ENCODE measurements around the gene FPR3.
A peak's percentile ranks its signal among the peaks of the same experiment; 100 is the strongest.
"Not testable (repeated sequence)": the region's sequence is repeated elsewhere in the genome, so short reads cannot be mapped to it uniquely, and the experiment has no call there.

Gene FPR3

DNA sequence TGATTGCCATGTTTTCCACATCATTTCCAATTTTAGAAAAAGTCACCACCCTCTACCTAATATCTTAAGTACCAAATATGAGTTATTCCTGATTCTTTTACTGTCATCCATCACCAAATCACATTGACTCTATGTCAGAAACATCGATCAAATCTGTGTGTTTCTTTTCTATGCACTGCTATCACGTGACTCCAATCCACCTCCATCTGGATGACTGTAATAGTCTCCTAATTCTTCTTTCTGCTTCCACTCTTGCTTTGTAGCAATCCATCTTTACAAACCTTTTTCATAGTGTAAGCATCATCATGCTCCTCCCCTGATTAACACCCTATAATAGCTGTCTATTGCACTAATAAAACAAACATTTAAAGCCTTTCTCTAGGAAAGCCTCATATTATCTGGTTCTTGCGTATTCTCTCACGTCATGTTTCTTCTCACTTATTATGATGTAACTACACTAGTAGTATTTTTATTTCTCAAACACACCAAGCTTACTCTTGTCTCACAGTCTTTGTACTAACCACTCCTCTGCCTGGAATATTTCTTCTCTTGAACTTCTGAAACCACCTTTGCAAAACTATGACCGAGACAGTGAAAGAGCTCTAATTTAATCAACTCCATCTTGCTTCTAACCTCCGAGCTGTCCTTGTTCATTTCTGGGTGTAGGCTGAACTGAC, 10.7 kb upstream of the FPR3 start:
- no peak for DNase-seq

DNA sequence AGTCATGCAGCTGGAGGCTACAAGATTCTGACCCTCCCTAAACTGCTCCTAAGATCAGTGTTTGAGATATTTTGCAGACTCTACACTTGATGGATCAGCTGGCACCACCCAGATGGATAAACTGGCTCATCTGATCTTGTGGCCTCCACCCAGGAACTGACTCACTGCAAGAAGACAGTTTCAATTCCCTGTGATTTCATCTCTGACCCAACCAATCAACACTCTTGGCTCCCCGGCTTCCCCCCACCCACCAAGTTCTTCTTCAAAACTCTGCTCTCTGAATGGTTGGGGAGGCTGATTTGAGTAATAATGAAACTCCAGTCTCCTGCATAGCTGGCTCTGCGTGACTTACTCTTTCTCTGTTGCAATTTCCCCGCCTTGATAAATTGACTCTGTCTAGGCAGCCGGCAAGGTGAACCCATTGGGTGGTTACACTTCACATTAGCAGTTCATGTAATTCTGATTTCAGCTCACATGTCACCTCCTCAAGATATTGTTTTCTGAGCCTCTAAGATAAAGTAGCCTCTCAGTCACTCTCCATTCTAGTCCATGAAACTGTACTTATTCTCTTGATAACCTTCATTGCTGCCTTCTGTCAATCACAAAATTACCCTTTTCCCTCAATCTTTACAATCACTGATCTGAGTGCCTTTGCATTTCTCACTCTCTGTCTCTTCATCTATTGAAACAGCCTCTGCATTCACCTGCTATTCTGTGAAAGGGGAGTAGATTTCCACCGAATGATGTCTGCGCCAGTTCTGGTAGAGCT, 9.9 kb upstream of the FPR3 start:
- DNase-seq = no peak

DNA sequence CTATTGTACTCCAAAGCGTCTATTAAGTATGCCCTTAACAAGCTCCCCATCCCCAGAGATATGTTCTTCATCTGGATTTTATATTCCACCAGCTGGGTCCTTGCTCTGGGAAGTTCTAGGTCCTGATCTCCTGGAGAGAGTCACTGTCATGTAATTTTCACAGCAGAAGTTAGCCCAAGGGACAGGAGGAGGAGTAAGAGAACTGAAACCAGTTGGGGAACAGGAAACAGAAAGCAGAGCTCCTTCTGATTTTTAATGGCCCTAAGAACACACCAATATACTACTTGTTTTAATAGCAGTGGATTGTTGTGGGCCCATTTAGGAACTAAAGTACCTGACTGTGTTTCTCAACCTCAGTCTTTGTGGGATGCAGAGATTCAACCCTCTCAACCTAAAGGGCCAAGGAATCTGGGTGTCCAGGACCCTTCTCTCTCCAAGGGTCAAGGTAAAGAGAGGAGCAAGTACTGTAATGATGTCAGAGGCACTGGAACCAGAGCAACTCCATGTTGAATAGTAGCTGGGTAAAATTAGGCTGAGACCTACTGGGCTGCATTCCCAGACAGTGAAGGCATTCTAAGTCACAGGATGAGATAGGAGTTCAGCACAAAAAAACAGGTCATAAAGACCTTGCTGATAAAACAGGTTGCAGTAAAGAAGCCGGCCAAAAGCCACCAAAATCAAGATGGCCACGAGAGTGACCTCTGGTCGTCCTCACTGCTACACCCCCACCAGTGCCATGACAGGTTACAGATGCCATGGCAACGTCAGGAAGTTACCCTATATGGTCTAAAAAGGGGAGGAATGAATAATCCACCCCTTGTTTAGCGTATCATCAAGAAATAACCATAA, 8.1 kb upstream of the FPR3 start:
- DNase-seq = no peak

DNA sequence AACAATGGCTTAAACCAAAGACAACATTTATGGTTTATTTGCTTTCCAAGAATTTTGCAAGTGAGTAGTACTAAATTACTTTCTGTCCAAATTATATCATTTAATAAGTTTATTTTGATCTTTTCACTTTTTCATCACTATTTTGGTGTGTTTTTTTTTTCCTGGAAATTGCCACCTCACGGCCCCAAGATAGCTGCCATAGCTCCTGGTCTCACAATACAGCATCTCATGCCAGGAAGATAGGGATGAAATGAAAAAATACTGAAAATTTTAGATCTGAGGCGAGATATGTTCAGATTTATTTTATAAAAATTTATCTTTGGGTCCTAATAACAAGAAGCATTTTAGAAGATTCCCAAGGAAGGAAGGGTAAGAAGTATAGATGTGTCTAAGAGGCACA, 6.9 kb upstream of the FPR3 start:
- DNase-seq = no peak

DNA sequence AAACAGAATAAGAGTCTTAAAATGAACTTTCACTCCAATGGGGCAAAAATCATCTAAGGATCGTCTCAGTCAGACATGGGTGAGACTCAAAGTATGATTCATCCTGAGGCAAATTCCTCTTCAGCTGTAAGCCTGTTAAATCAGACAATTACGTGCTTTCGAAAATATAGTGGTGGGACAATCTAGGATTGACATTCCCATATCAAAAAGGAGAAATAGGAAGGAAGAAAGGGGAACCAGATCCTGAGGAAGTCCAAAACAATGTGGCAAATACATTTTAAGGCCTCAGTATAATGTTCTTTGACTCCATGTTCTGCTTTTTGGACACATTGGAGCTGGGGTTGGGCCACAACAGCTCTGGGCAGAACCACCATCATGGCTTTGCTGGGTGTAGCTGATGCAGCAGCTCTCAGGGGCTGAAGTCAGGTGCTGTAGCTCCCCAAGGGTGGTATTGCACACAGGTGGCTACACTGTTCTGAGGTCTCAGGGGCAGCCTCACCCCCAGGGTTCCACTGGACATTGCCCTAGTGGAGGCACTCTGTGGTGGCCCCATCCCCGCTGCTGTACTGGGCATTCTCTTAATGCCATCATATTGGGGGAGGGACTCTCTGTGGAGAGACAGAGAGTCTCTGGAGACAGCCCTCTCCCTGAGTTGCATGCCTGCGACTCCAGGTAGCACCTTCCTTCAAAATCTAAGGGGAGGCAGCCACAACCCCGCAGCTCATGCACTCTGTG, 5.7 kb upstream of the FPR3 start:
- no peak for DNase-seq

DNA sequence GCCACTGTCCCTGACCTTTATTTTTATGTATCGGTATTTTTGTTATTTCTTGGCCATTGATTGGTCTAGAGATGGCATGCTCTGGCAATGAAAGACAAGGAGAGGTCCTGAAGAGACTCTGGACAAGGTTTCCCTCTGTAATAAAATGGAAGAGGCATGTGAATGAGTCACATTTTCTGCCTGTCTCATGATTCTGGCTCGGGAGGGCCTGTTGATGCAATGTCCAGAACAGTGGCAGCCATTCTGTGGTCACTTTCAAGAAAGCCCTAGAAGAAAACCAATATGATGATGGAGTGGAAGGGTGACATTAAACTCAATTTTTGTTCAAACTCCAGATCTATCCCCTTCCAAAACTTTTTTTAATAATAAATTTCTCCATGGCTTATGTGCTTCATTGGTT, 2.0 kb upstream of the FPR3 start:
- no peak for DNase-seq

DNA sequence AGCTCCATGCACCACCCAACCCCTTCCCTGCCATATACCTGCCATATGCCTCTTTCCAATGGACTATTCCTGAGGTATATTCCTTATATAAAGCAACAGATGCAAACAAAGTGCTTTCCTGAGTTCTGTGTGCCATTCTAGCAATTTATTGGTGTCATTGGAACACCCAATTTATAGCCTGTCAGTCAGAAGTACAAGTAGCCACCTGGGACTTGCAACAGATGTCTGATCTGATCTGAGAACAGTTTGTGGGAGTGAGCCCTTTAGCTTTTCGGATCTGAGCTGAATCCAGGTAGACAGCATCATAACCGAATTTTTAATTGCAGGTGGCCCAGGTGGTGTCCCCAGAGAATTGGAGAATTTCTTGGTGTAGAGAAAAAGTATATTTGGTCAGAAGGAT, 963 bp upstream of the FPR3 start:
- DNase-seq = no peak

DNA sequence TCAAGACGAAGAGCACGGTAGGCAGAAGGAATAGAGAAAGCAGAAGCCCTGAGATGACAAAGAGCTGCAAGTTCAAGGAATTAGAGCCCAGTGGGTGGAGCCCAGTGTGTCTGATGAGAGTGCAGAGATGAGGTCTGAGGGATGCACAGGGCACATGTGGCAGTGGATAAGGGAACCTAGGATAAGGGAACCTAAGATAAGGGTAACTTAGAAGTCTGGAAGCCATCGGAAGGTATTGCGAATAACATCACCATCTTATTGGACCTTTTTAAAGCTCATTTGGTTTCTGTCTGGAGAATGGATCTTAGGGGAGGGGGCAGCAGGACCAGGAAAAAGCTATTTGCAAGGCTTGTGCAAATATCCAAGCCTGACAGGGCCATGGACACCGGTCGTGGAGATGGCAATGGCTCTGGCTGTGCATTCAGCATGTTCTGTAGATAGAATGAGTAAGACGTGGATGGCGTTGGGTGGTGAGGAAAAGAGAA, 1.3 kb downstream of the FPR3 start:
- no peak for DNase-seq

DNA sequence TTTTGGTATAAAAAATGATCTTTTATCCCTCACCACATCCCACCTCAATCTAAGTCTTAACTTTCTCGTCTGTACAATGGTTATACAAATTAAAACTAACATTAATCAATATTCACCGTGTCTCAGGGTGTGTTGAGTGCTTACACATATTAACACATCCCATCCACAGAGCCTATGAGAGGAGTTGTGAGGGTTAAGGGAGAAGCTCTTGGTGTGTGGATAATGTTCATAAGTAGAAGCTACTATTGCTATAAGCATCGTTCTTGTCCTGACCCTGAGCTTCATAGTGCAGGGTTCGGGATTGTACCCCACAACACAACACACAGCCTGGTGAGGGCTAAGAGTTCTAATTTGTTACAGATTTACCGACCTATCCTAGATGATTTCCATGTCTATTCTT, 2.5 kb downstream of the FPR3 start:
- no peak for DNase-seq

DNA sequence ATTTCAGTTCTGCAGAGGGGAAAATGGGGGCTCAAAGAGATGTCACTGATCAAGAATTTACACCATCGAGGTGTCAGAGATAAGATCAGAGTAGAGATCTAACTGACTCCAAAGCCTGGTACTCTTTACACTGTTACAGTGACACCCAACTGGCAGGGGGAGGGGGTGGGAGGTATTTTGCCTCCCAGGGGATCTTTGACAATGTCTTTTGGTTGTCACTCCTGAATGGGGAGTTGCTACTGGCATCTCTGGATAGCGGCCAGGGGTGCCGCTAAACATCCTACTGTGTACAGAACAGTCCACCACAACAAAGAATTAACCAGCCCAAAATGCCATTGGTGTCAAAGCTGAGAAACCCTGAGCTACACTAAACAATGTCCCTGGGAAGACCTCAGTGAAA, 3.1 kb downstream of the FPR3 start:
- no peak for DNase-seq

DNA sequence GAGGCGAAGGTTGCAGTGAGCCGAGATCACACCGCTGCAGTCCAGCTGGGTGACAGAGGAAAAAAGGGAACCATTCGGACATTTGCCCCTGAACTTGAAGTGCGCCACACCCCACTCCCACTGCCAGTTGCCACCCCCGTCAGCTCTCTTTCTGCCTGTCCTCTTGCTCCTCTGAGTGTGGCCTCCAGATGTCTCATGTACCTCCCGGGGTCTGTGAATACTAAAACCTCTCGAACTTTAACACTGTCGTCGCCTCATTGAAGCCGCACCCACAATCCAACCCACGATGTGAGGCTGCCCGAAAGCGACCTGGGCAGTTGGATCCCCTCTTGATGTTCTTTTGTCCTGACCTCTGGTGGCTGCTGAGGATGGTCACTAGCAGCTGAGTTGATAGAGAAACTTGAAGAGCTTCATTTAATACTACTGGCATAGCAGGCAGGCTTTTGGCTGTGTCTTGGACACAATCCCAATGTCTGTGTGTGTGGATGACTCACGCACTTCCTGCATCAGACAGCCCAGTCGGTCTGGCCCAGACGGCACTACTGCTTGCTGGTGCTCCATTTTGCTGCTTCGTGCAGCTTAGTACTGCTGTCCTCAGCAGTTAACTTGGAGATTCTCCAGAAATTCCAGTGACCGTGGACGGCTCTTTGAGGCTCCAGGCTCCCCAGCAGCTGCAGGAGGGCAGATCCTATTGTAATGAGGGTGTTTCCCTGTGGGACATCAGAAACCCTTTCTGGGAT, 4.2 kb downstream of the FPR3 start:
- DNase-seq = peak; percentile 66

DNA sequence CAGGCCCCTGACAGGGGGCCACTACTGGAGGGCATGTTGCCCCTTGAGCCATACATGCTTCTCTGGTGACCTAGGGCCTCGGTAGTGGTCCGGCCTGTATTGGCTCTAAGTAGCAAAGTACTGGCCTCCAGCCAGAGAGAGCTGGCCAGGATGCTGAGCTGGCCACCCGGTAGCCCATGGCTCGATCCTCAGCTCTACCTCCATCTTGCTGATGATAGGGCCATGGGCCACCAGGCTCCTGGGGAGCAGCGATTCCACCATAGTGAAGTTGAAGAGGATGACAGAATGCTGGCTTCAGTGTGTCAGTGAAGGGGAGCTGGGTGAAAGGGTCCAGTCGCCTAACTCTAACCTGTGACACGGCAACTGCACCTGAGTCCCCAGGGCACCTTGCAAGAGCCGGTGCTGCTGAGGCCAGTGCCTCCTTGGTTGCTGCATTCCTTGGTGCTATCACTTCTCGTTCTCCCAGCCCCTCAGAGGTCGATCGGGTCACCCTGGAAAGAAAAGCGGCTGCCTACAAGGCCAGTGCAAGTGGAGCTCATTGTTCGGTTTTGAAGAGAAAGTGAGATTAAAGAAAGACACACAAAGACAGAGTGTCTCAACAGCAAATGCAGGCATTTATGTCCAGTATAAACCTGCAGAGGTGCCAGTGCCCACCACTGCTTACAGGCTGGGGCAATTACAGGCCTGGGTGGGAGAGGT, 5.0 kb downstream of the FPR3 start:
- no peak for DNase-seq

DNA sequence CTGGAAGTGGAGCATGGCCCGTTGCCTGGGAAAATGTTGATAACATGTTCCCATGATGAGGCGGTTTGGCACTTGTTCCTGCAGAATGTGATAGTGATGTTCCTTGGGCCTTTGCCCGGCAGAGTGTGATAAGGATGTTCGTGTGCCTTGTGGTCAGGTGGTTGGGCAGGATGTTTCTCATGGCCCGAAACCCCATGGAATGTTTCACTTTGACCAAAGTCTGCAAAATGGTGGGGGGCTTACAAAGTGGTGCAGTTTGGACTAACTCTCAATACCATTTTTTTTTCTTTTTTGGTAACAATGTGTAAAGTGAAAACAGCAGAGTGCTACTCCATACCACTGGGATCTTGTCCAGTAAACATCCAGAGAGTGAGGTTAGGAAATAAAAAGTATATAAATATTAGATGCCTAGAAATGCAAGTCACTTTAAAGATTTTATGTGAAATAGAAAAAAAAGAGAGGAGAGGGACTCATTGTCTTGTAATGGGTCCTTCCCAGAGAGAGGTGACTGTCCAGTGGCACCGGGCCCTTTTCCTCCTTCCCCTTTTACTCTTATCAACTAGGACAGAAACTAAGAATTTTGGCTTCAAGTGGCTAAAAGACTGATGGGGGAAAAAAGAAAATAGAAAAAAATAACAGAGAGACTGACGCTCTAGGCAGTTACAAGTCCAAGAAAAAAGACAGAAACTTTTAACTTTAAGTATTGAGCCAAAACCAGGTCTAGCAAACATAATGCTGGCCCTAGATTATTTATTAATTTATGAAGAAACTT, 5.7 kb downstream of the FPR3 start:
- DNase-seq = no peak

DNA sequence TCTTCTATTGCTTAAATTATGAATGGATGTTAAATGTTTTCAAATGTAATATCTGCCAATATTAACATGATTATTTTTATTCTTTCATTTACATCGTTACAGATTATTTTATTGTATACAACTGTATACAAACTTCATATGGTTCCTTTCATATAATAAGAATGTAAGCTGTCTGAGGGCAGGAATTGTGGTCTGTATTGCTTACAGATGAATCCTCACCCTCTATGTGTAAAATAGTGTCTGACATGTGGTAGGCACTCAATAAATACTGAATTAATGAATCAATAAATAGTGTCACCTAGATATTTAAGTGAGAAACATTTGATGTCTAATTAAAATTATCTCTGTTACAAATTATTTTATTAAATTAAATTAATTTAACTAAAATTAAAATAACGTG, 7.8 kb downstream of the FPR3 start:
- DNase-seq = no peak

DNA sequence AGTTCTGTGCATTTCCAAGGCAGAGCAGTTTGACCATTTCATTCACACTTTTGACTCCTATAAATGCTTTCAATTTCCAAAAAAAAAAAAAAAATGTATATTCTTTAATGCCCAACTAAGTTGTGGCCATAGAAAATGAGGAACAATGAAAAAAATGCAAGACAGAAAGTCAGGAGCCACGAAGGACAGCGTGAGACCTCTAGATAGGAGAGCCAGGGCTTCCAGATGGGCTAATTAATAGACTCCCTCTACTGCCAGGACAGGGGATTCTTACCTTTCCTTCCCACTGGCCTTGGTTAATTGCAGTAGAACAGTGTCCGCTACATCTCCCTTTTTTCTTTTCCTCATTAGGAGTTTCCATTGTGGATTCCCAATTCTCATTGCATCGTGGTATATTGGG, 8.6 kb downstream of the FPR3 start:
- no peak for DNase-seq

DNA sequence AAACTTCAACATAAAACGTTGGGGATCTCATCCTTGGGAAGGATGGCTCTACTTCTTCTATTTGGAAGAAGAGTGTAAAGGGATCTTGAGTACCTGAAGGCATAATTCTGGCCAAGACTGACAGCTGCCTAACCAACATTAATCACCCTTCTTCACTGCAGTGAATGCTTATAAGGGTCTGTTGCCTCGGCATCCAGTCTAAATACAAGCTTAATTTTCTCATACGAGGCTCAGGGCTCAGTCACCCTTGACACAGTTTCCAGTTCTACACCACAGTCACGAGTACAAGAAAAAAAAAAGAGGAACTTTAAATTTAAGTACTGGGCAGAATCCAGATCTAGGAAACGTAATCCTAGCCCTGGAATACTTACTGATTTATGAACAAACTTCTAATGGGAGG, 9.0 kb downstream of the FPR3 start:
- no peak for DNase-seq

DNA sequence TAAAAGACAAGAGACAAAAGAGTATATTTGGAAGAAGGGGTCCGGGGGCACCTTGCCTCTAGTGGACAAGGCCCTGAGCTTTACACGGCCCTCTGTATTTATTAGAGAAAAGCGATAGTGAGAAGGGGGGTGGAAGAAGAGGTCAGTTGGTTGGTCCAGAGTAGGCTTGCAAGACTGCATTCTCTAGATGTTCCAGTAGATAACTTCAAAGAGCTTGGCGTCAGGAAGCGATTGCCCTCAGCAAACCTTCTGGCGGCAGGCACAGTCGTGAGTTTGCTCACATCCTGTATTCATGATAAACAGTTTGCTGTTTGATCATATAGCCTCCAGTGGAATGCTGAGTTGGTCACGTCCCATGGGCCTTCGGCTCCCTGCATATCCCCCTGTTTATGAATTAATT, 9.8 kb downstream of the FPR3 start:
- DNase-seq = not testable (repeated sequence)

DNA sequence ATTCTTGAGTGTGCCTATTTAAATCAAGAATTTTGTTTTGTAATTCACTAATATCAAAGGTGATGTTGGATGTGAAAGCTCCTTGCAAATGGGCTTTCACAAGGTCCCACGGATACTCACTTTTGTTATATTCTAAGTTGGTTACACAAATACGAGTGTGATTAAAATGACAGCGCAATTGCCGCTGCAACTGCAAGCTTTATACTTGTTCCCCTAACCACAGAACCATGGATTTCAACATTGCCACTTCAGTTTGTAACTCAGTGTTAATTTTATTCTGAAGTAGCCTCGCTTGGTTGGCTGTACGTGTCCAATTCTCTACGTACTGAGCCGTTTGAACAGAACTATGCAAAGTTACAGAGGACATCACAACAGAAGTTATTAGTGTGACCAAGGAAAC, 10.4 kb downstream of the FPR3 start:
- not testable (repeated sequence) for DNase-seq

DNA sequence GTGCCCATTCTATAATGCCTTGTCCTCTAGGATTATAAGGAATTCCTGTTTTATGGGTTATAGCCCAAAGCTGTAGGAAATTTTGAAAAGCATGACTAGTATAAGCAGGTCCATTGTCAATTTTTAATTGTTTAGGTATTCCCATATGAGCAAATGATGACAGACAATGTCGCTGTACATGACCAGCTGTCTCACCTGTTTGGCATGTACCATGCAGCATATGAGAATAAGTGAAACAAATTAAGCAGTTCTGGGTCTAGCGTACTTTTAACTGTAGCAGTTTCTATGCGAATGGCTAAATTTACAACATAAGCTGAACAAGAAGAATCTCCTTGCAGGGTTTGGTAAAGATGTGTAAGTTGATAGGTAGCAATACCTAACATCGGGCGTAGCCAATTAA, 11.6 kb downstream of the FPR3 start:
- DNase-seq = not testable (repeated sequence)

DNA sequence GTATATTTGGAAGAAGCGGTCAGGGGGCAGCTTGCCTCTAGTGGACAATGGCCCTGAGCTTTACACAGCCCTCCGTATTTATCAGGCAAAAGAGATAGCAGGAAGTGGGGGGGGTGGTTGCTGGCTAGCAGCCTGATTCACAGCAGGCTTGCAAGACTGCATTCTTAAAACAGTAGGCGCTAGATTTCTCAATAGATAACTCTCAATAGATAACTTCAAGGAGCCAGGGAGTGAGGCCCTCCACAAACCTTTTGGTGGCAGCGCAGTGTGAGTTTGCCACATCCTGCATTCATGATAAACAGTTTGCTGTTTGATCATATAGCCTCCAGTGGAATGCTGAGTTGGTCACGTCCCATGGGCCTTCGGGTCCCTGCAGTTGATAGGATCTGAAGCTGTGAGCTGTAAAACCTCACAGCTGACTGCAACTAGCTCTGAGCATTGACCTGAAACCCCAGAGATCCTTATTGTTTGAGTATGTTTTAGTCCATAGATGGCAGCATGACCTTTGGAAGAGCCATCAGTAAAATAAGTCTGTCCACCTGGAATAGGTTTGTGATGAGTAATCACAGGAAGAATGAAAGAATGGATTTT, 12.2 kb downstream of the FPR3 start:
- DNase-seq = no peak
